ENCODE measurements around the gene MEIS1.

The MEIS1 gene

GRCh38 chr2:66566726-66567399 is 131.9 kb downstream of the MEIS1 start:
- no peak for DNase-seq (ENCODE audit: low read depth, low spot score)

GRCh38 chr2:66567729-66568128 is 132.8 kb downstream of the MEIS1 start:
- no peak for DNase-seq (ENCODE audit: low read depth, low spot score)

GRCh38 chr2:66568650-66569300 is 133.8 kb downstream of the MEIS1 start:
- no peak for DNase-seq (ENCODE audit: low read depth, low spot score)

- peak; percentile 62 for DNase-seq (ENCODE audit: low read depth, low spot score)
These were observed 134.5 kb downstream of the MEIS1 start for GRCh38 chr2:66569321-66569851.

- peak; percentile 46 for DNase-seq (ENCODE audit: low read depth, low spot score)
These were observed 135.0 kb downstream of the MEIS1 start for GRCh38 chr2:66569974-66570373.

- DNase-seq (ENCODE audit: low read depth, low spot score): no peak
These were observed 135.5 kb downstream of the MEIS1 start for GRCh38 chr2:66570471-66570870.

- DNase-seq (ENCODE audit: low read depth, low spot score): no peak
These were observed 137.0 kb downstream of the MEIS1 start for GRCh38 chr2:66571918-66572317.

GRCh38 chr2:66572391-66572790 is 137.5 kb downstream of the MEIS1 start:
- DNase-seq (ENCODE audit: low read depth, low spot score): no peak

- no peak for DNase-seq (ENCODE audit: low read depth, low spot score)
These were observed 138.5 kb downstream of the MEIS1 start for GRCh38 chr2:66573416-66573815.

GRCh38 chr2:66573821-66574233 is 138.9 kb downstream of the MEIS1 start:
- peak; percentile 17 for DNase-seq (ENCODE audit: low read depth, low spot score)

GRCh38 chr2:66574701-66575624 is 140.0 kb downstream of the MEIS1 start:
- DNase-seq (ENCODE audit: low read depth, low spot score): peak; percentile 91

- peak; percentile 43 for DNase-seq (ENCODE audit: low read depth, low spot score)
These were observed 140.8 kb downstream of the MEIS1 start for GRCh38 chr2:66575625-66576310.

- no peak for DNase-seq (ENCODE audit: low read depth, low spot score)
These were observed 141.3 kb downstream of the MEIS1 start for GRCh38 chr2:66576311-66576560.

- DNase-seq (ENCODE audit: low read depth, low spot score): peak; percentile 53
These were observed 141.8 kb downstream of the MEIS1 start for GRCh38 chr2:66576561-66577320.

- DNase-seq (ENCODE audit: low read depth, low spot score): no peak
These were observed 142.6 kb downstream of the MEIS1 start for GRCh38 chr2:66577321-66578053.

GRCh38 chr2:66578054-66578686 is 143.2 kb downstream of the MEIS1 start:
- peak; percentile 18 for DNase-seq (ENCODE audit: low read depth, low spot score)

GRCh38 chr2:66578687-66579106 is 143.8 kb downstream of the MEIS1 start:
- no peak for DNase-seq (ENCODE audit: low read depth, low spot score)

GRCh38 chr2:66579186-66580126 is 144.5 kb downstream of the MEIS1 start:
- no peak for DNase-seq (ENCODE audit: low read depth, low spot score)

Data from astrocyte of the hippocampus (primary cell).